ENCODE results near the gene ATP1A4.

ATP1A4 gene

GRCh38 chr1:160137216-160137862 lies 14.1 kb upstream of the ATP1A4 start:
- TF ChIP-seq CTCF (IDR thresholded peaks at IDR 0.05) = no peak
- H3K27ac ChIP-seq = no peak overlapping the region

DNA sequence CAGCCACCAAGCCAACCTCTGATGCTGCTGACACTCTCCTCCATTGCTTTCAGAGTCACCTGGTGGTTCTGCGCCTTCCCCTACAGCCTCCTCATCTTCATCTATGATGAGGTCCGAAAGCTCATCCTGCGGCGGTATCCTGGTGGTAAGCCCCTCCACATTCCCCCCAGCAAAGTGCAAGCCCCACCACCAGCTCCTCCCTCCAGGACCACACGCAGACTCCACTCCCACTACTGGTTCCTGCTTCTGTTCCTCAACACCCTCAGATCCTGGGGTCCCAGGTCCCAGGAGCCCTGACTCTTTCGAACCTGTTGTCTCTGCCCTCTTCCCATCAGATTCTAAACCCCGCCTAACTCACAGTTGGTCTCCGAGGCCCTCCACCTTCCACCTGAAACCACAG lies 11.6 kb upstream of the ATP1A4 start:
- Histone ChIP-seq H3K4me1 (ENCODE audit: control insufficient read depth in 1 of 2, insufficient read depth in 1 of 2, low read depth in 1 of 2, low read length in 1 of 2) (no peaks in the 10 kb centered on the region), H3K27me3 (no peaks in the 10 kb centered on the region), H3K27ac (no peak overlapping the region), H3K36me3 (no peaks in the 10 kb centered on the region), H3K9me3 (no peaks in the 10 kb centered on the region), H3K4me3 (ENCODE audit: low read depth in 1 of 2, low read length in 1 of 2) (no peak overlapping the region)
- TF ChIP-seq CTCF (IDR thresholded peaks at IDR 0.05) = no peak

More at GRCh38 chr1:160137216-160137862, 14.1 kb upstream of the ATP1A4 start:
- Histone ChIP-seq H3K36me3 (no peaks in the 10 kb centered on the region), H3K4me3 (ENCODE audit: low read depth in 1 of 2, low read length in 1 of 2) (no peak overlapping the region), H3K27me3 (no peaks in the 10 kb centered on the region), H3K9me3 (no peaks in the 10 kb centered on the region), H3K4me1 (ENCODE audit: control insufficient read depth in 1 of 2, insufficient read depth in 1 of 2, low read depth in 1 of 2, low read length in 1 of 2) (no peaks in the 10 kb centered on the region)

- Histone ChIP-seq H3K27ac (no peak overlapping the region), H3K9me3 (no peaks in the 10 kb centered on the region), H3K4me3 (ENCODE audit: low read depth in 1 of 2, low read length in 1 of 2) (no peak overlapping the region), H3K27me3 (no peaks in the 10 kb centered on the region), H3K36me3 (no peaks in the 10 kb centered on the region), H3K4me1 (ENCODE audit: control insufficient read depth in 1 of 2, insufficient read depth in 1 of 2, low read depth in 1 of 2, low read length in 1 of 2) (no peaks in the 10 kb centered on the region)
- no peak for TF ChIP-seq CTCF (IDR thresholded peaks at IDR 0.05)
Observed at GRCh38 chr1:160143695-160144094, 7.7 kb upstream of the ATP1A4 start.

- no peaks in the 10 kb centered on the region for H3K4me1 ChIP-seq (ENCODE audit: control insufficient read depth in 1 of 2, insufficient read depth in 1 of 2, low read depth in 1 of 2, low read length in 1 of 2)
- no peak overlapping the region for H3K4me3 ChIP-seq (ENCODE audit: low read depth in 1 of 2, low read length in 1 of 2)
- H3K27ac ChIP-seq = no peak overlapping the region
- H3K27me3 ChIP-seq = no peaks in the 10 kb centered on the region
- H3K36me3 ChIP-seq = no peaks in the 10 kb centered on the region
- no peaks in the 10 kb centered on the region for H3K9me3 ChIP-seq
- TF ChIP-seq CTCF (IDR thresholded peaks at IDR 0.05) = no peak
Observed at GRCh38 chr1:160144921-160145320, 6.5 kb upstream of the ATP1A4 start.

GRCh38 chr1:160146107-160146506 lies 5.3 kb upstream of the ATP1A4 start:
- Histone ChIP-seq H3K27ac (no peak overlapping the region), H3K4me1 (ENCODE audit: control insufficient read depth in 1 of 2, insufficient read depth in 1 of 2, low read depth in 1 of 2, low read length in 1 of 2) (no peaks in the 10 kb centered on the region), H3K36me3 (no peaks in the 10 kb centered on the region), H3K9me3 (no peaks in the 10 kb centered on the region), H3K27me3 (no peaks in the 10 kb centered on the region), H3K4me3 (ENCODE audit: low read depth in 1 of 2, low read length in 1 of 2) (no peak overlapping the region)
- no peak for TF ChIP-seq CTCF (IDR thresholded peaks at IDR 0.05)
